Mammary epithelial cell (primary cell): ENCODE results near the gene VPS26B.

Source experiments
- EZH2 ChIP-seq: IDR thresholded peaks from 2 replicates; pipeline ENCODE4 v1.6.1; 2012; ENCODE audit warnings: low read length, inconsistent platforms, borderline replicate concordance
- TF ChIP-seq, protein P1 (sequence below), 2 donors: IDR thresholded peaks in 1 of 2; conservative IDR thresholded peaks in 1 of 2; 2 replicates each; pipeline ENCODE4 v1.5.1; 2011 to 2012; ENCODE audit warnings: inconsistent platforms in 2 of 2, low read length in 2 of 2, mild to moderate bottlenecking in 2 of 2, control low read depth in 1 of 2, low read depth in 1 of 2; ENCODE audit not compliant: insufficient read depth in 1 of 2; ENCODE audit errors: extremely low read depth in 1 of 2

- TF ChIP-seq, protein P1, sequence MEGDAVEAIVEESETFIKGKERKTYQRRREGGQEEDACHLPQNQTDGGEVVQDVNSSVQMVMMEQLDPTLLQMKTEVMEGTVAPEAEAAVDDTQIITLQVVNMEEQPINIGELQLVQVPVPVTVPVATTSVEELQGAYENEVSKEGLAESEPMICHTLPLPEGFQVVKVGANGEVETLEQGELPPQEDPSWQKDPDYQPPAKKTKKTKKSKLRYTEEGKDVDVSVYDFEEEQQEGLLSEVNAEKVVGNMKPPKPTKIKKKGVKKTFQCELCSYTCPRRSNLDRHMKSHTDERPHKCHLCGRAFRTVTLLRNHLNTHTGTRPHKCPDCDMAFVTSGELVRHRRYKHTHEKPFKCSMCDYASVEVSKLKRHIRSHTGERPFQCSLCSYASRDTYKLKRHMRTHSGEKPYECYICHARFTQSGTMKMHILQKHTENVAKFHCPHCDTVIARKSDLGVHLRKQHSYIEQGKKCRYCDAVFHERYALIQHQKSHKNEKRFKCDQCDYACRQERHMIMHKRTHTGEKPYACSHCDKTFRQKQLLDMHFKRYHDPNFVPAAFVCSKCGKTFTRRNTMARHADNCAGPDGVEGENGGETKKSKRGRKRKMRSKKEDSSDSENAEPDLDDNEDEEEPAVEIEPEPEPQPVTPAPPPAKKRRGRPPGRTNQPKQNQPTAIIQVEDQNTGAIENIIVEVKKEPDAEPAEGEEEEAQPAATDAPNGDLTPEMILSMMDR (conservative IDR thresholded peaks at IDR 0.05 in 1 of 2, IDR thresholded peaks at IDR 0.05 in 1 of 2; ENCODE audit: extremely low read depth in 1 of 2, insufficient read depth in 1 of 2, low read depth in 1 of 2, low read length in 2 of 2), result no peak
- no peak for TF ChIP-seq EZH2
These were observed 10.9 kb downstream of the VPS26B start for GRCh38 chr11:134235399-134235798.
